HG02571 (cell line): Measurements from ENCODE around the gene MLLT6.
A peak's percentile ranks its signal among the peaks of the same experiment; 100 is the strongest.
"Not testable (repeated sequence)": the region's sequence is repeated elsewhere in the genome, so short reads cannot be mapped to it uniquely, and the experiment has no call there.

Source experiments
- ATAC-seq: cut with Tn5 transposase; IDR thresholded peaks from one replicate; pipeline ENCODE4 v1.9.1; 2021; ENCODE audit warnings: mild to moderate bottlenecking, moderate library complexity; ENCODE audit not compliant: unreplicated experiment

Gene MLLT6

DNA sequence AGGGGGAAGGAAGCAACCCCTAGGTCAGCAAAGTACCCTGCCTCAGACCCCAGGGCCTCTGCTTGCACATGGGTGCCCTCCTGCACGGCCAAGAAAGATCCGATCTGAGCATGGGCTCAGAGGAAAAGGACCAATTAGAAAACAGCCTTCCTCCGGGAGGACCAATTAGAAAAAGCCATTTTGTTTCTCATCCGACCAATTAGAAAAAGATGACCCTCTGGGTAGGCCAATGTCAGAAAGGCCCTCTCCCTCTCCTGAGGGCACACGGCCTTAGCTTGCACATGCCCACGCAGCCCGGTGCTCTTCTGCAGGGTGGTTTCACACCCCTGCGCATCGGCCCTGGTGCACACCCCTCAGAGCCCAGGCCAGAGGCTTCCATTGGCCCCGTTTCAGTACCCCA, 20.0 kb downstream of the MLLT6 start:
- no peak for ATAC-seq

DNA sequence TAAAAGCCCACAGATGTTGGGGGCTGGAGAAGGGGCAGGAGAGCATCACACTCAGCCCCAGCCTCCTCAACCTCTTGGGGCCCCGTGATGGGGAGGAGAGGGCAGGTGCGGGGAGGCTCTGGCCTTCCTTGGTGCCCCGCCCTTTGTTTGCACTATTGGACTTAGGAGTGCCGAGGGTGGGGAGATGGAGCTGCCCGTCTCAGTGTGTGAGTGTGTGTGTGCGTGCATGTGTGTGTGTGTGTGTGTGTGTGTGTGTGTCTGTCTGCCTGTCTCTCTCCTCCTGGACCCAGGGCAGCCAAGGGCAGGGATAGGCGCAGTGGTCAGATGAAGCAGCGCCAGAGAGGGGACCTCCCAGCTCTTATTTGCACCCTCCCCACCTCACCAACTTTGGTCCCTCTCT, 21.1 kb downstream of the MLLT6 start:
- not testable (repeated sequence) for ATAC-seq

DNA sequence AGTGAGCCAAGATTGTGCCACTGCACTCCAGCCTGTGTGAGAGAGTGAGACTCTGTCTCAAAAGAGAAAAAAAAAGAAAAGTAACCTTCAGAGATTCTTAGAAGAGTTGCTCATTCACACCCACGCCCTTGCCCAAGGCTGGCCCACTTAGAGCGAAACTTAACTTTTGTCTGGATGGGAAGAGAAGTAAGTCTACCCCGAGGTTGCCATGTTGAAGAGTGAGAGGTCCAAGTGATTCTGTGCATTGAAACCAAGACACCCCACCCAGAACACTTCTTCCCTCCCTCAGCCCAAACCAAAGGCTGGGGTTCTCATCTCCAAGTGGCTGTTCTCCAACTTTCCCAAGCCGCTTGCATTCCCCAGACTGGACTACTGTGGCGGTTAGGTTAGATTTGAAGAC, 22.7 kb downstream of the MLLT6 start:
- no peak for ATAC-seq

DNA sequence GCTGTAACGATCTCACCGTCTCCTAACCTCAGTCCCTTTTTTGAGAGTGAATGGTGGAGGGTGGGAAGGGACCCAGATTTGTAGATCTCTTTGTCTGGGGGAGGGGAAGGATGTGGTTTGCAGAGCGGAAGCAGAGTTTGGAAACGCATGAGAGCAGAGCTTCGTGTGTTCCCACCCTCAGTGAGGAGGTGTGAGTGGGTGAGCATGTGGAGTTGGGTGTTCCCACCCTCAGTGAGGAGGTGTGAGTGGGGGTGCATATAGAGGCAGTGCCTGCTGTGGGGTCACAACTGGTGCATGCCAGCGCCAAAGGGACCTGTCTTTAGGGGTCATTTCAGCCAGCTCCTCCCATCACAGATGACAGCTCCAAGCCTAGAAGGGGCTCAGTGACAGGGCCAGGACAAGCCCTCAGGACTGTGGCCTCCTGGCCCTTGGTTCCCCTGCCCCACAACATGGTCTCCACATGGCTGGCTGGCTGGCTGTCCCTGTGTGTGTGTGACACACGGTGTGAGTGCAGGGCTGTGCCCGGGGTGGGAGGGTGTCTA, 23.3 kb downstream of the MLLT6 start:
- no peak for ATAC-seq

DNA sequence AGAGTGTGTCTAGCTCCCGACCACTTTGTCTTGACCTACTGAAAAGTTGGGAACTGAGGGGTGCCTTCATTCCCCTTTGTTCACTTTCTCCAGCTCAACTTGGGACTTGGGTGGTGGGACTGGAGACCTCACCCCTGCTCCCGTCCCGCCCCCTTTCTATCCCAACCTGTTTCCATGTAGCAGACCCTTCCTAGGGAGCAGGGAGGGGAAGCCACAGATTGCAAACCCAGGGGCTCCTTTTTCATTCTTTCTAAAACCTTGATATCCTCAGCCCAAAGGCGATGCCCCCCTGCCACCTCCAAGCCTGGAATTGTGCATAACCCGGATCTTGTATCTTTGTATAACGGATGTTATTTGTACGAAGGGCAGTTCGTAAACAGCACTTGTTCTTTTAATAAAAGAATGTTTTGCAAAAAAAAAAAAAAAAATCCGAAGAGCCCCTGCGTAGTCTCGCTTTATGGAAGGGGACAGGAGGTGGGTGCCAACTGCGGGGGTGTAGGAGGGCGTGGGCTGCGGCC, 24.4 kb downstream of the MLLT6 start:
- ATAC-seq = no peak

DNA sequence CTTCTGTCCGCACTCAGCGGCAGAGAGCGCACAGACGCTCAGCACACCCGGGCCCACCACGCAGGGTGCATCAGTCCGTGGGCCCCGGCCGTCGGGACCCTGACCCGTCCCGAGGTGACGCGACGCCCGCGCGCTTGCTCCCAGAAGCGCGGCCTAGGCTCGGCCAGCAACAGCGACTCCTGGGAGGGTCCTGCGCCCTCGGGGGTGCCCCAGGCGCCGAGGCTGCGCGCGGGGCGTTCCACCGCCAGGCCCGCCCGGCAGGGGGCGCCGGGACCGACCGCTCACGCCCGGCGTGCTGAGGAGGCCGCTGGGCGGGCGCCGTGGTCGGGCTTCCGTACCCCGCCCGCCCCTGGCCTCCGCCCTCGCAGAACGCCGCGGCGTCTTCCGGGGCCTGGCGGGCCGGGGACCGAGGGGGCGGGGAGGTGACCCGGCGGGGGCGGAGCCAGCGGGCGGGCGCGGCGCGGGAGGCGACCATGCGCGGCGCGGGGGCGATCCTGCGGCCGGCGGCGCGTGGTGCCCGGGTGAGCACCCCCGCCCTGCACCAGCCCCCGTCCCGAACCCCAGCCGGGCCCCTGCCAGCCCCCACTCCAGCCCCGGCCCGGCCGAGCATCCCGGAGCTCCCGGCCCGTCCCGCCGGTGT, 24.9 kb downstream of the MLLT6 start, which contains the start of gene CISD3:
TSS of gene CISD3 (plus strand) at position 456 of the 640 bp plus-strand sequence. CDS start at position 474, 18 bp downstream.
- ATAC-seq = peak; percentile 74

DNA sequence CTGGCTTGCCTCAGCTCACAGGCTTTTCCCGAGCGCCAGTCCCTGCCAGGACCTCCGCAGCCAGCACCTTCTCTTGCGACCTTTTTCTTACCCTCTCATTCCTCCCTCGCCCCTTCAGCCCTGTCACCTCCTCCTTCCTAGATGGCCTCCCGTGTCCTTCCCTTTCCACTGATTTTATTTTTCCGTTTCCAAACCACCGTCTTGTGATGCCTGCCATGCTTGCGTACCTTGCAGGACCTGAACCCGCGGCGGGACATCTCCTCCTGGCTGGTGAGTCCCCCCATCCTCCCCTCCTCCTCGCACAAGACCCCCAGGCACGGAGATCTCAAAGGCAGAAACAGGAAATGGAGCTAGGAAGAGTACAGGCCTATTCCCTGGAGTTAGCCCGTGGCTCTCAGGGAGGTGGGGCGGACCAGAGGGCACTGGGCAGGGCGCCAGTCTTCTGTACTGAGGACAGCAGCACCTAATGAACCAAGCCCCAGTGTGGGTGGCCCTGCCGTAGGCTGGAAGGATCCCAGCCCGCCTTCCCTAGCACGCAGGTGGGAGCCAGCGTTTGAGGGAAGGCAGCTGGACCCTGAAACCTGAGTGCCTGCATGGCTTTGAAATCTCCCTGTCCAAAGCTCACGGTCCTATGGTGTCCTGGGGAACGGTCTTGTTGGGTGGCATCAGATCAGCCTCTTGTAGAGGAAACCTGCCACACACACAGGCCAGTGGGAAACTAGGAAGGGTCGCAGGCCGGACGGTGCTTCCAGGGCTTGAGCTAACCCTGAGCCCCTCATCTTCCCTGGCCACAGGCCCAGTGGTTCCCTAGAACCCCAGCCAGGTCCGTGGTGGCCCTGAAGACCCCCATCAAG, 25.7 kb downstream of the MLLT6 start:
- no peak for ATAC-seq

DNA sequence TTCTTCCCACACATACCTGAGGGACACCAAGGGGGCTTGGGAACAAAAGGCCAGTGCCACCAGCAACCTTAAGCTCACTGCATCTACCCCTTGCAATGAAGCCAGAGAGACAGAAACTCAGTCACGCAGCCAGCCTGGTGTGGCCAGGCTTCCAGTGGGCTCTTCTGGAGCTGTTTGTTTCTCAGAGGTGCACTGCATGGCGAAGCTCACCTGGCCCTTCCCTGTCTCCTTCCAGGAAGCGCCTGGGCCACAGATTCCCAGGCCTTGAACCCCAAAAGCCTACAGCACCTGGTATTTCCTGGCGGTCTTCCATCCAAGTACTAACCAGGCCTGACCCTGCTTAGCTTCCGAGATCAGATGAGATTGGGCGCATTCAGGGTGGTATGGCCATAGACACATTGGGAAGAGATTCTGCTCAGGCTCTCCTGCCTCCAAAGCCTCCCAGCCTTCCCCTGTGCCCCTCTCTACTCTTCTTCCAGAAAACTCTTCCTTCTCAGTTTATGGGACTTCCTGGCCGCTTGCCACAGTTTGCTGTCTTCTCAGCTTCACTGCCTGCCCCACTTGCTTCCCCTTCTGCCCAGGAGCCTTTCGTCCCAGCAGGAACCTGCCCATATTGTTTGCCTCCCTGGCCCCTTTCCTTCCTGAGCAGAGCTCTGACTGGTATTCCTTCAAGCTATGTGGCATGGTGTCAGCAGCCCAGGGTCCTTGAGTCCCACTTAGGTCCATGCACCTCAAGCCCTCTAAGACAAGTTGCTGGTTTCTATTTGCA, 26.6 kb downstream of the MLLT6 start:
- no peak for ATAC-seq

DNA sequence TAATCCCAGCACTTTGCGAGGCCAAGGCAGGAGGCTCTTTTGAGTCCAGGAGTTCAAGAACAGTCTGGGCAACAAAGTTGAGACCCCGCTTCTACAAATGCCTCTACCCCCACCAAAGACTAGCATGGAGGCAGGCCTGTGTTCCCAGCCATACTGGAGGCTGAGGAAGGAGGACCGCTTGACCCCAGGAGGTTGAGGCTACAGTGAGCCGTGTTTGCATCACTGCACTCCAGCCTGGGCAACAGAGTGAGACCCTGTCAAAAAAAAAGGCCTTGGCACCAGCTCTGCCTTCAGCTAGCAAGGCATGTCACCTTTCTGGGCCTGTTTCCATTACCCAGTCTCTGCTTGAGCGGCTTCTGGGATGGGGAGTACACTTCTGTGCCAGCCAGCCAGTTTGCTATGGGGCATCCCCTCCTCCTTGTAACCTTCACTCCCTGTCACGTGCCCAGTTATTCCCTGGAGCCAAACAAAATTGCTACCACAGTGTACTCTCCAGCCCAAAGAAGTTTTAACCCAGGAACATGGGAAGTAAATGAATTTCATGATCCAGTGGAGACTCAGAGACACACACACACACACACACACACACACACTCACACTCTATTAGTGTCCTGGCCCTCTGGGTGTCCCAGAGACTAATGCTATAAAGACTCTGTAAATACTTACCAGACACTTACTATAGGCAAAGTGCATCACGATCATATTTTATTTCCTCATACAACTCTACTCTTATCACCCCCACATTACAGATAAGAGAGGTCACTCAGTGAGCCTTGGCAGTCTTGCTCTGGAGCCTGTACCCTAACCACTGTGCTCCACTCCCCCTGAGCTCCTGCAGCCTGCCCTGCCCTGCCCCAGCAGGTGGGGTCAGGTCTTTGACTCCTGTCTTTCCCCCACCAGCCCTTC, 27.6 kb downstream of the MLLT6 start:
- no peak for ATAC-seq

DNA sequence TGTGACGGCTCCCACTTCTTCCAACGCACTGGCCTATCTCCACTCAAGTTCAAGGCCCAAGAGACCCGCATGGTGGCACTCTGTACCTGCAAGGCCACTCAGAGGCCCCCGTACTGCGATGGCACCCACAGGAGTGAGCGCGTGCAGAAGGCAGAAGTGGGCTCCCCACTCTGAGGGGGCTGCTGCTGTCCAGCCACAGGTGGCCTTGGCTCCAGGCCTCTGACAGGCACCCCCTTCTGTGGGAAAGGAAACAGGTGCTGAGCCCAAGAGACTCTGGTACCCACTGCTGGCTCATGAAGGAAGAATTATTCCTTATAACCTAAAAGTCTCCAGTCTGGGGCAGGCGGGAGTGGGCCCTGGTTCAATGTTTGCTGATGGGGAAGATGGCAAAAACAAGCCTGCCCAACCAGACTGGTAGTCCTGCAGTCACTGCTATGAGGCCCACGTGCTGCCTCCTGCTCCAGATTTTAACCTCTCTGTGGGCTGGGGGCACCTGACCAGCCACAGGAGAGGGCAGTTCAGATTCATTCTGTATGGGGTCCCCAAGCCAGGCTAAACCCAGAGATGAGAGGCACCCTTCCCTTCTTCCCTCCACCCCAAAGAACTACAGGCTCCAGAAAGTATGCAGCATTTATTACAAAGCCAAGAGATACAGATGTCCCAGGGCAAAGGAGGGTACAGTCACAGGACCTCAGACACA, 28.4 kb downstream of the MLLT6 start:
- no peak for ATAC-seq

DNA sequence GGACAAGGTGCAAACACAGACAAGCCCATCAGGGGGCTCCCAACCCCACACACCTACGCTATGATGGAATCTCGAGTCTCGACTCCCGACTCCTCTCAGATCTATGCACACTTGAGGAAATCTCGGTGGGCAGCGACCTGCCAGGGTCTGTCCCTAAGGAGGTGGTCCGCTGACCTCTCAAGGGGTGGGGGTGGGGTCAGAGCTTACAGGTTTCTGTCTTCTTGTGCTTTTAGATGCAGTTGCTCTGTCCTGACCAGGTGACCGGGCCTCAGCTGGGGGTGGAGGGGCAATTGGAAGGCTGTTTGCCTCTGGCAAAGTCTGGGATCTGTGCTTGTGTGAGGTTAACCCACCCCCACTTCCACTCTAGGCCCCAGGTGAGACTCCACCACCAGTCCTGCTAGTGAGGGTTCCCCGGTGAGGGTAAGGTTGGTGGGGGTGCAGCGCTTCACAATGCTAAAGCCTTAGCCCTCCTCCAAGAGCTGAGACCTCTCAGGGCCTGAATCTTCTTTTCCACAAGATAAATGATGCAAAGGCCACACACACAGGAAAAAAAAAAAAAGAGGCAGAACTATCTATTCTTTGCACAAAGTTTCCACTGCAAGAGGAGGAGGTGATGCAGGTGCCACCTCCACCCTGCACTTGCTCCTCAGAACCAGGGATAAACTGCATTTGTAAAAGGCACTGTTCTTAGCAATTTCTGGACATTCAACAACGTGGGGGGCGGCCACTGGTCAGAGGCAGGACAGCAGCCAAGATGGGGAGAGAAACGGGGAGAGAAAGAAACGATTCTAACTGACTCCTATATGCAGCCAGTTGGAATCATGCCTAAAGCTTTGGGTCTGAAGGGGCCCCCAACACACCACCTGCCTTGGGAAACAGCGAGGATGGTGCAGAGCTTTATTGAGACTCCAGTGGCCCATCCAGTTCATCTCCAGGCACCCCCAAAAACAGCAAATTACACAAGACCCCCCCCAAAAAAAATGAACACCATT, 29.2 kb downstream of the MLLT6 start:
- no peak for ATAC-seq

DNA sequence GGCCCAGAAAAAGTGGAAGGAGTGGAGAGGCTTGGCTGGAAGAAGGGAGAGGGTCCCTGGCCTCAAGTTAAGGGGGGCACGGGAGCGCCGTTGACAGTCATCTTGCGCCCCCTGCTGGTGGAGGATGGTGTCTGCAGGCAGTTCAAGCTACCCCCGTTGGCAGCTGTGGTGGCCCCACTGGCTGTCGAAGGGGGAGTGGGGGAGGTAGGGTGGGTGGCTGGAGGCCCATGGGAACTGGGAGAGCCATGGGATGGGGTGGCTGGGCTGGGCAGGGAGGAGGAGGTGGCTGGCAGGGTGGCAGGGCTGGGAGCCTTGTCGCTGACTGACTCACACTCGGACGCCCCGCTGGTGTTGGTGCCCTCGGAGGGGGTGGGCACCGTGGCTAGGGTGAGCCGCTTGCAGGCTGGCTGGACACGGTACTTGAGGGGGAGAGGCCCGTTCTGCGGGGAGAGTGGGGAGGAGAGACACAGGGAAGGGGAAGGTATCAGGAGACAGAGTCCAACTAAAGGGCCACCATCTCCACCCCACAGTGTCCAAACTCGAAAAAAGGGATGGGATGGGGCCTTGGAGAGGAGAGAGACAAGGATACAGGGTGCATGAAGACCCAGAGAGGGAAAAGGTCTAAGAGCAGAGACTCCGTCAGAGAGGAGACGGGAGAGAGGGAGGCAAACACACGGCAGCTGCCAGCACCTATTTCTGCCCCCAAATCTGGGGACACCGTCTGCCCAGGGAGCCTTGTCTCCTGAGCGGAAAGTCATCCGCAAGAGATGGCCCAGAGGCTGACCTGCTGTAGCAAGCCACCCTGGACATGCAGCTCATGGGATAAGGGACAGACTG, 30.3 kb downstream of the MLLT6 start:
- no peak for ATAC-seq

DNA sequence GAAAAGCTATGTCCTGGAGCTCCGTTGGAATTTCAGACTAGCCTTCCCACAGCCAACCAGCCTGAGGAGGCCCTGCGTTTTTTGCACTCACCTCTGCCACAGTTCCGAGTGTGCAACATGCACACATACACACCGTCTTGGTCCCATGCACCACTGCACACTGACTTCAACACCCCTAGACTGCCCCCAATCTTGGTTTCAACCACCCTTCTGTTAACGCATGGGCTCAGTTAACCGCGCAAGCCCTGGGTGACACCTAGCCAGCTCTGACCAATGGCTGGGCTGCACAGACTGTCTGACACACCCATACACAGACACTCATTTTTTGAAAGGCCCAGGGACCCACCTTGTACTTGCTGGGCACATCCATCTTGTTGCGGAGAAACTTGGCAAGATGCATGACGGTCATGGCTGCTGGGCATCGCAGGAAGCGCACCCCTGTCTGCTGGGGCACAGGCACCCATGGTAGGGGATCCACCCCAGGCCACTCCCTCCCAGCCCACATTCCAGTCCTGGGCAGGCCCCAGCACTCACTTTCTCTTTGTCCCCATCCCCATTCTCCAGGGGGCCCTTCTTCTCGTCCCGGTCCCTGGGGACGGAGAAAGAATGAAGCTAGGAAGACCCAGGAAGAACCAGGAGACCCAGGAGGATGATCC, 33.1 kb downstream of the MLLT6 start:
- no peak for ATAC-seq

DNA sequence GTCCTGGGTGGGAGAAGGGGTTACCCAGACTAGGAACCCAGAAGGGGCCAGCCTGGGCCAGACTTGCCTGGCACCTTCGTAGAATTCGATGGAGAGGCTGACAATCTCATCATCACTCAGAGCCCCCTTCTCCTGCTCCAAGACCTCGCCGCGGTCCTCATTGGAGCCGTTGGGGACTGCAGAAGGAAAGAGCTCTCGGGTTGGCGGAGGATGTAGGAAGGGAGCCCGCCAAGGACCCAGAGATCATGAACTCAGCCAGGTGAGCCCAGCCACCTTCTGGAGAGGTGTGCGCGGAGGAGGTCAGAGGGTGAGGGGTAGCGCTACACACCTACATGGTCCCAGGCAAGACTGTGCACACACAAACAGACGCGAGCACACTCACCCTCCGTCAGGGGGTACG, 33.6 kb downstream of the MLLT6 start:
- no peak for ATAC-seq

DNA sequence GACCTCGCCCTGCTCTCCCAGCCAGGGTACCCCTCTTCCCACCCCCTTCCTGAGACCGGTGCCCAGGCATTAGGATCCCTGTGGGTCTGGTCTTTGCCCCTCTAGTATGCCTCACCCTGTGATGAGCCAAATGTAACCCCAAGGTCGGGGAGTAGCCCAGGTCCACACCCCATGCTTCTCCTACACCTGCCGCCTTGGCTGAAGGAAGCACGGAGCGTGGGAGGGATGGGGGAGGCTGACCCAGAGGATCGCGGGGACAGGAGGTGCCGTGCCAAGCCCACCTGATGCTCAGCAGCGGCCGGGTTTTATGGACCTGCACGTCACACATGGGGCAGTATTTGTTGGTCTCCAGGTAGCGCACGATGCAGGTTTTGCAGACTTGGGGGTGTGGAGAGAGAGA, 34.2 kb downstream of the MLLT6 start:
- ATAC-seq = no peak

DNA sequence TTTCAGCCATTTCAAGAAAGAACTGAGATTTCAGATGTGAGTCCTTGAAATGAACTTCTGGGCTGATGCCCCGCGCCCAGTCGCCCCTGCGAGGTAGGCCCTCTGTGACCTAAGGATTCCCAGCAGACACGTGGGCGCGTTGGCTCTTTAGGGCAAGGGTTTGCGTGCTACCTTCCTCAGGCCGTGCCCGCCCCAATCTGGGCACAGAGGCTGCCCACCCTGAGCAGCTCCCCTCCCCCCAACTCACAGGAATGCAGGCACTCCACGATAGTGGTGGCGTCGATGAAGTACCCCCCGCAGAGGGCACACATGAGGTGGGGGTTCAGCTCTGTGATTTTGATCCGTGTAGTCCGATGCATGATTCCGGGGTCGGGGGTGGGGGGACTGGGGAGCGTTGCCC, 35.0 kb downstream of the MLLT6 start:
- ATAC-seq = no peak

DNA sequence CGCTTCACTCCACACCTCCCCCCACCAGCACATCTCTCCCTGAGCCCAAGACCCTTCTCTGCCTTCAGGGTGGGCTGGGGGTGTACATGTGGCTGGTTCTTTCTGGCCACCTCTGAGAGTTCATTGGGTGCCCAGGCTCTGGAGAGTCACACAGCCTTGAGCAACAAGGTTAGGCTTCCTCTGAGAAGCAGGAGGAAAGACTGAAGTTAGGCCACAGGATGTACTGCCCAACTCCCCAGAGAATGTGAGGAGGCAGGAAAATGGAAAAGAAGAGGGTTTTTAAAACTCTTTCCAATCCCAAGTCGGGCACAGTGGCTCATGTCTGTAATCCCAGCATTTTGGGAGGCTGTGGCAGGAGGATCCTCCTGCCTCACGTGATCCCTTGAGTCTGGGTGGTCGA, 35.7 kb downstream of the MLLT6 start:
- no peak for ATAC-seq
